Peyer's patch (tissue), 4 donors: ENCODE measurements around the gene MAN2A1.

ENCODE experiments used
- CTCF ChIP-seq, 6 experiments: fragments of 450-650 bp in 4 of 6; fragments of 200-600 bp in 2 of 6; sonication (generic) in 1 of 6; IDR thresholded peaks; one replicate each; pipeline ENCODE4 v1.5.1; 2017 to 2019; ENCODE audit warnings: antibody characterized with exemption in 6 of 6, mild to moderate bottlenecking in 3 of 6, moderate library complexity in 1 of 6
- POLR2A ChIP-seq, 2 donors: fragments of 450-650 bp; IDR thresholded peaks; one replicate each; pipeline ENCODE4 v1.5.1; 2017; ENCODE audit warnings: antibody characterized with exemption in 2 of 2, mild to moderate bottlenecking in 2 of 2, moderate library complexity in 2 of 2

GRCh38 chr5:109750463-109750862 is 60.7 kb downstream of the MAN2A1 start:
- no peak for TF ChIP-seq CTCF (IDR thresholded peaks at IDR 0.05)
- TF ChIP-seq POLR2A (IDR thresholded peaks at IDR 0.05), result no peak
